ENCODE measurements around the gene SRRD. TPM values are rescaled to one million over a fixed set of nuclear protein-coding genes. Genes with fewer than 3 reads are reported as not detected.

The SRRD gene
- total RNA-seq, 4 donors from 2014 or later = 10.3 to 21.5 (median 17.3) TPM

- intact Hi-C loops (cut with DNase I; ENCODE audit: low total_unique reads) = no loop called here
- H3K4me3 ChIP-seq (ENCODE audit: low read depth, poor library complexity, severe bottlenecking) = no peak overlapping the region
- TF ChIP-seq POLR2A (IDR thresholded peaks at IDR 0.05) (no peak), CTCF (IDR thresholded peaks at IDR 0.05) (no peak)
- WGBS, 2 donors = 50 to 79% methylated on average over 3 of the region's 3 CpGs
- DNase-seq (ENCODE audit: low spot score in 2 of 2) = no peak
These were observed 2.2 kb downstream of the SRRD start for GRCh38 chr22:26485806-26486390.

GRCh38 chr22:26486394-26486793, 2.7 kb downstream of the SRRD start:
- TF ChIP-seq CTCF (IDR thresholded peaks at IDR 0.05) = no peak
- no peak for TF ChIP-seq POLR2A (IDR thresholded peaks at IDR 0.05)
- no peak for DNase-seq (ENCODE audit: low spot score in 2 of 2)
- H3K4me3 ChIP-seq (ENCODE audit: low read depth, poor library complexity, severe bottlenecking) = no peak overlapping the region
- intact Hi-C loops (cut with DNase I; ENCODE audit: low total_unique reads) = no loop called here
- 84 to 85% methylated on average over 5 of the region's 5 CpGs for WGBS, 2 donors

GRCh38 chr22:26487996-26488395, 4.3 kb downstream of the SRRD start:
- no peak overlapping the region for H3K4me3 ChIP-seq (ENCODE audit: low read depth, poor library complexity, severe bottlenecking)
- 34 to 46% methylated on average over 3 of the region's 3 CpGs for WGBS, 2 donors
- TF ChIP-seq POLR2A (IDR thresholded peaks at IDR 0.05) (no peak), CTCF (IDR thresholded peaks at IDR 0.05) (no peak)
- DNase-seq (ENCODE audit: low spot score in 2 of 2) = no peak
- intact Hi-C loops (cut with DNase I; ENCODE audit: low total_unique reads) = no loop called here

GRCh38 chr22:26489447-26490036, 5.9 kb downstream of the SRRD start:
- WGBS, 2 donors = 76 to 78% methylated on average over 4 of the region's 4 CpGs
- no peak for TF ChIP-seq CTCF (IDR thresholded peaks at IDR 0.05)
- no peak for TF ChIP-seq POLR2A (IDR thresholded peaks at IDR 0.05)
- intact Hi-C loops (cut with DNase I; ENCODE audit: low total_unique reads) = no loop called here
- no peak for DNase-seq (ENCODE audit: low spot score in 2 of 2)
- H3K4me3 ChIP-seq (ENCODE audit: low read depth, poor library complexity, severe bottlenecking) = no peak overlapping the region

GRCh38 chr22:26492220-26492619, 8.5 kb downstream of the SRRD start:
- no peak overlapping the region for H3K4me3 ChIP-seq (ENCODE audit: low read depth, poor library complexity, severe bottlenecking)
- WGBS, 2 donors = 82 to 86% methylated on average over 9 of the region's 9 CpGs
- DNase-seq (ENCODE audit: low spot score in 2 of 2) = no peak
- intact Hi-C loops (cut with DNase I; ENCODE audit: low total_unique reads) = no loop called here
- TF ChIP-seq CTCF (IDR thresholded peaks at IDR 0.05) = no peak
- no peak for TF ChIP-seq POLR2A (IDR thresholded peaks at IDR 0.05)

- DNase-seq (ENCODE audit: low spot score in 2 of 2) = peak in 1 of 2 donors; percentile 3
- no peak overlapping the region for H3K4me3 ChIP-seq (ENCODE audit: low read depth, poor library complexity, severe bottlenecking)
- no peak for TF ChIP-seq POLR2A (IDR thresholded peaks at IDR 0.05)
- no peak for TF ChIP-seq CTCF (IDR thresholded peaks at IDR 0.05)
- intact Hi-C loops (cut with DNase I; ENCODE audit: low total_unique reads) = no loop called here
These were observed 10.8 kb downstream of the SRRD start for GRCh38 chr22:26494506-26494905.
